Measurements from ENCODE around the gene CD79A. TPM values are rescaled to one million over a fixed set of nuclear protein-coding genes. Genes with fewer than 3 reads are reported as not detected.

CD79A gene
- total RNA-seq: not detected
- 100 to 1,000 TPM in 1 of 3 donors, 1 to 10 TPM in 2; 1.8 to 169 (median 3.6) TPM for polyA plus RNA-seq

GRCh38 chr19:41876847-41877832 lies at the start of gene CD79A:
Gene CD79A (plus strand): TSS chr19:41877279. CDS start chr19:41877305, 26 bp downstream.
- Histone ChIP-seq H3K4me3 (no peak within 1 kb of the TSS), H3K4me1 (no peaks in the 10 kb centered on the region), H3K36me3 (peaks cover 0 to under 1% (median under 1%) of the 10 kb centered on the region in 4 donors), H3K27me3 (no peaks in the 10 kb centered on the region), H3K27ac (no peak within 1 kb of the TSS), H3K9me3 (no peaks in the 10 kb centered on the region)
- no peak for TF ChIP-seq POLR2A (IDR thresholded peaks at IDR 0.05)
- no peak for TF ChIP-seq EP300 (IDR thresholded peaks at IDR 0.05)
- TF ChIP-seq POLR2AphosphoS5 (IDR thresholded peaks at IDR 0.05): no peak
- no peak for TF ChIP-seq CTCF (IDR thresholded peaks at IDR 0.05)
- intact Hi-C loops (cut with DNase I): no loop called here
- WGBS, 2 donors: 44 to 82% methylated on average over 9 of the region's 9 CpGs
- DNase-seq: no peak

- intact Hi-C loops (cut with DNase I): no loop called here
- no peak for TF ChIP-seq EP300 (IDR thresholded peaks at IDR 0.05)
- no peak for TF ChIP-seq POLR2A (IDR thresholded peaks at IDR 0.05)
- no peak for TF ChIP-seq POLR2AphosphoS5 (IDR thresholded peaks at IDR 0.05)
- no peak for TF ChIP-seq CTCF (IDR thresholded peaks at IDR 0.05)
- no peak for DNase-seq
- Histone ChIP-seq H3K36me3 (no peaks in the 10 kb centered on the region), H3K27me3 (peaks cover 0 to 58% (median 12%) of the 10 kb centered on the region in 3 donors), H3K27ac (no peak overlapping the region), H3K4me3 (no peak overlapping the region), H3K9me3 (no peaks in the 10 kb centered on the region), H3K4me1 (no peaks in the 10 kb centered on the region)
- 65 to 69% methylated on average over 13 of the region's 13 CpGs for WGBS, 2 donors
Observed at GRCh38 chr19:41837981-41838708, 38.9 kb upstream of the CD79A start.

GRCh38 chr19:41839211-41839610 lies 37.9 kb upstream of the CD79A start:
- Histone ChIP-seq H3K9me3 (no peaks in the 10 kb centered on the region), H3K4me3 (no peak overlapping the region), H3K27me3 (peaks cover 0 to 58% (median 12%) of the 10 kb centered on the region in 3 donors), H3K36me3 (no peaks in the 10 kb centered on the region), H3K4me1 (no peaks in the 10 kb centered on the region), H3K27ac (no peak overlapping the region)
- DNase-seq: no peak
- intact Hi-C loops (cut with DNase I): no loop called here
- TF ChIP-seq POLR2A (IDR thresholded peaks at IDR 0.05) (no peak), EP300 (IDR thresholded peaks at IDR 0.05) (no peak), CTCF (IDR thresholded peaks at IDR 0.05) (no peak), POLR2AphosphoS5 (IDR thresholded peaks at IDR 0.05) (no peak)
- WGBS, 2 donors: 62 to 71% methylated on average over 2 of the region's 2 CpGs

GRCh38 chr19:41843371-41843770 lies 33.7 kb upstream of the CD79A start:
- H3K9me3 ChIP-seq: peaks cover 0 to 5% (median 0%) of the 10 kb centered on the region in 4 donors
- no peaks in the 10 kb centered on the region for H3K36me3 ChIP-seq
- no peak overlapping the region for H3K27ac ChIP-seq
- H3K4me1 ChIP-seq: no peaks in the 10 kb centered on the region
- no peak for TF ChIP-seq EP300 (IDR thresholded peaks at IDR 0.05)
- no peak for TF ChIP-seq POLR2A (IDR thresholded peaks at IDR 0.05)
- TF ChIP-seq CTCF (IDR thresholded peaks at IDR 0.05): no peak
- no peak for TF ChIP-seq POLR2AphosphoS5 (IDR thresholded peaks at IDR 0.05)
- H3K4me3 ChIP-seq: no peak overlapping the region
- intact Hi-C loops (cut with DNase I): no loop called here
- 18 to 62% methylated on average over 7 of the region's 7 CpGs for WGBS, 2 donors
- H3K27me3 ChIP-seq: peaks cover 0 to 30% (median 0%) of the 10 kb centered on the region in 3 donors
- no peak for DNase-seq

Measured in sigmoid colon (tissue), 7 donors.